Astrocyte (in vitro differentiated cells and primary cell): Measurements from ENCODE around the gene C8A. TPM values are rescaled to one million over a fixed set of nuclear protein-coding genes. Genes with fewer than 3 reads are reported as not detected.

Source experiments
- DNase-seq: peaks from one replicate; pipeline ENCODE4 v3.0.0-alpha.2; 2010; ENCODE audit warnings: low read depth
- FAIRE-seq: peaks from 2 replicates; lab custom pipeline; 2011; peaks lifted over from hg19 to GRCh38; lab: Jason Lieb, UNC
- H2AFZ ChIP-seq: 2 replicates; pipeline ENCODE4 v1.6.0; 2012; ENCODE audit warnings: low read depth, low read length, inconsistent platforms
- H3K27ac ChIP-seq: 2 replicates; pipeline ENCODE4 v1.5.1; 2011; ENCODE audit warnings: low read depth, low read length, inconsistent platforms
- H3K27me3 ChIP-seq: 2 replicates; pipeline ENCODE4 v1.6.0; 2011; ENCODE audit warnings: low read length, inconsistent platforms; ENCODE audit not compliant: insufficient read depth
- H3K36me3 ChIP-seq: 2 replicates; pipeline ENCODE4 v1.5.1; 2011; ENCODE audit warnings: low read length, inconsistent platforms; ENCODE audit not compliant: insufficient read depth
- H3K4me1 ChIP-seq: 2 replicates; pipeline ENCODE4 v1.5.1; 2011; ENCODE audit warnings: low read length, inconsistent platforms; ENCODE audit not compliant: insufficient read depth
- H3K4me2 ChIP-seq: 2 replicates; pipeline ENCODE4 v1.6.0; 2012; ENCODE audit warnings: low read length, inconsistent platforms
- H3K4me3 ChIP-seq: 2 replicates; pipeline ENCODE4 v1.5.1; 2011; ENCODE audit warnings: low read depth, mild to moderate bottlenecking, low read length, inconsistent platforms; ENCODE audit not compliant: insufficient read depth
- H3K79me2 ChIP-seq: 2 replicates; pipeline ENCODE4 v1.6.0; 2012; ENCODE audit warnings: mild to moderate bottlenecking, low read length, inconsistent platforms; ENCODE audit not compliant: insufficient read depth
- H3K9ac ChIP-seq: 2 replicates; pipeline ENCODE4 v1.6.0; 2012; ENCODE audit warnings: mild to moderate bottlenecking, low read length, inconsistent platforms
- H3K9me3 ChIP-seq: 2 replicates; pipeline ENCODE4 v1.5.1; 2012; ENCODE audit warnings: low read depth, mild to moderate bottlenecking, low read length, inconsistent platforms; ENCODE audit not compliant: insufficient read depth
- H4K20me1 ChIP-seq: 2 replicates; pipeline ENCODE4 v1.6.0; 2012; ENCODE audit warnings: low read length, inconsistent platforms; ENCODE audit not compliant: insufficient read depth
- H3K27ac Mint-ChIP-seq: one replicate; pipeline ENCODE4 v1.8.0; 2021; ENCODE audit warnings: mild to moderate bottlenecking, mixed read lengths; ENCODE audit not compliant: unreplicated experiment
- H3K27me3 Mint-ChIP-seq: one replicate; pipeline ENCODE4 v1.8.0; 2021; ENCODE audit warnings: low read depth, mixed read lengths; ENCODE audit not compliant: unreplicated experiment
- H3K36me3 Mint-ChIP-seq: one replicate; pipeline ENCODE4 v1.8.0; 2021; ENCODE audit warnings: low read depth, mixed read lengths; ENCODE audit not compliant: unreplicated experiment
- H3K4me1 Mint-ChIP-seq: one replicate; pipeline ENCODE4 v1.8.0; 2021; ENCODE audit warnings: low read depth, mixed read lengths; ENCODE audit not compliant: unreplicated experiment
- H3K4me3 Mint-ChIP-seq: one replicate; pipeline ENCODE4 v1.8.0; 2021; ENCODE audit warnings: mild to moderate bottlenecking, moderate library complexity, mixed read lengths; ENCODE audit not compliant: unreplicated experiment
- H3K9me3 Mint-ChIP-seq: one replicate; pipeline ENCODE4 v1.8.0; 2021; ENCODE audit warnings: mild to moderate bottlenecking, mixed read lengths; ENCODE audit not compliant: unreplicated experiment
- CTCF ChIP-seq: IDR thresholded peaks from 2 replicates; pipeline ENCODE4 v1.5.1; 2011; ENCODE audit warnings: low read depth, mild to moderate bottlenecking, inconsistent platforms, low read length, moderate library complexity; ENCODE audit not compliant: insufficient read depth
- EZH2 ChIP-seq: IDR thresholded peaks from 2 replicates; pipeline ENCODE4 v1.6.1; 2012; ENCODE audit warnings: mild to moderate bottlenecking, low read length, inconsistent platforms; ENCODE audit not compliant: insufficient read depth
- total RNA-seq: library from RNA; stranded (reverse); gene quantifications from 2 replicates; pipeline ENCODE4 v1.2.1, GENCODE V29; 2021

Gene C8A
- total RNA-seq, 1 donor from 2014 or later = not detected

- Histone ChIP-seq H3K4me3 (no peak overlapping the region), H2AFZ (no peak overlapping the region), H3K79me2 (no peaks in the 10 kb centered on the region), H3K36me3 (no peaks in the 10 kb centered on the region), H3K9ac (no peak overlapping the region), H3K27ac (no peak overlapping the region), H3K27me3 (no peaks in the 10 kb centered on the region), H3K9me3 (no peaks in the 10 kb centered on the region), H3K4me2 (no peak overlapping the region), H3K4me1 (peaks cover 9% of the 10 kb centered on the region), H4K20me1 (no peaks in the 10 kb centered on the region)
- no peak overlapping the region for H3K27ac Mint-ChIP-seq
- TF ChIP-seq EZH2 = no peak
- TF ChIP-seq CTCF = no peak
- H3K4me1 Mint-ChIP-seq = peaks cover 3% of the 10 kb centered on the region
- H3K27me3 Mint-ChIP-seq = peaks cover 15% of the 10 kb centered on the region
- FAIRE-seq = no peak
- no peak for DNase-seq
- no peak overlapping the region for H3K4me3 Mint-ChIP-seq
- H3K9me3 Mint-ChIP-seq = peaks cover 8% of the 10 kb centered on the region
- no peaks in the 10 kb centered on the region for H3K36me3 Mint-ChIP-seq
Observed at GRCh38 chr1:56837244-56837939, 17.2 kb upstream of the C8A start.

- Histone ChIP-seq H3K4me2 (no peak overlapping the region), H3K79me2 (no peaks in the 10 kb centered on the region), H3K9ac (no peak overlapping the region), H3K4me3 (no peak overlapping the region), H3K9me3 (no peaks in the 10 kb centered on the region), H3K27ac (no peak overlapping the region), H4K20me1 (no peaks in the 10 kb centered on the region), H3K27me3 (no peaks in the 10 kb centered on the region), H3K4me1 (peaks cover 5% of the 10 kb centered on the region), H3K36me3 (no peaks in the 10 kb centered on the region), H2AFZ (no peak overlapping the region)
- DNase-seq = no peak
- Mint-ChIP-seq H3K4me1 (peaks cover 3% of the 10 kb centered on the region), H3K4me3 (no peak overlapping the region), H3K36me3 (no peaks in the 10 kb centered on the region), H3K27me3 (peaks cover 15% of the 10 kb centered on the region), H3K9me3 (peaks cover 8% of the 10 kb centered on the region), H3K27ac (no peak overlapping the region)
- TF ChIP-seq CTCF (no peak), EZH2 (no peak)
- no peak for FAIRE-seq
Observed at GRCh38 chr1:56838759-56839158, 15.8 kb upstream of the C8A start.

GRCh38 chr1:56843544-56843943, 11.1 kb upstream of the C8A start:
- peaks cover 23% of the 10 kb centered on the region for H3K27me3 Mint-ChIP-seq
- Histone ChIP-seq H3K4me2 (no peak overlapping the region), H3K9me3 (no peaks in the 10 kb centered on the region), H3K4me1 (peaks cover 4% of the 10 kb centered on the region), H3K36me3 (no peaks in the 10 kb centered on the region), H4K20me1 (no peaks in the 10 kb centered on the region), H2AFZ (no peak overlapping the region), H3K79me2 (no peaks in the 10 kb centered on the region), H3K27me3 (peaks cover 4% of the 10 kb centered on the region), H3K27ac (no peak overlapping the region), H3K4me3 (no peak overlapping the region), H3K9ac (no peak overlapping the region)
- FAIRE-seq (no peak), DNase-seq (no peak)
- peaks cover 3% of the 10 kb centered on the region for H3K4me1 Mint-ChIP-seq
- H3K36me3 Mint-ChIP-seq = no peaks in the 10 kb centered on the region
- no peak overlapping the region for H3K27ac Mint-ChIP-seq
- H3K4me3 Mint-ChIP-seq = no peak overlapping the region
- TF ChIP-seq CTCF (no peak), EZH2 (no peak)
- peaks cover 12% of the 10 kb centered on the region for H3K9me3 Mint-ChIP-seq
